NCI-H2081 (cell line): Measurements from ENCODE around the gene RPS6KA4.
"Not testable (repeated sequence)": the region's sequence is repeated elsewhere in the genome, so short reads cannot be mapped to it uniquely, and the experiment has no call there.

Source experiments
- DNase-seq, 2 experiments: peaks; one replicate each; lab custom pipeline; 2025; lab: John Stamatoyannopoulos, UW

RPS6KA4 gene

GRCh38 chr11:64385945-64386704, 27.2 kb downstream of the RPS6KA4 start:
- DNase-seq: no peak

- no peak for DNase-seq
These were observed 29.0 kb downstream of the RPS6KA4 start for GRCh38 chr11:64387916-64388315.

- no peak for DNase-seq
These were observed 29.9 kb downstream of the RPS6KA4 start for GRCh38 chr11:64388894-64389293.

GRCh38 chr11:64389851-64390250, 30.9 kb downstream of the RPS6KA4 start:
- no peak for DNase-seq

GRCh38 chr11:64390558-64390957, 31.6 kb downstream of the RPS6KA4 start:
- no peak for DNase-seq

GRCh38 chr11:64391839-64392238, 32.9 kb downstream of the RPS6KA4 start:
- no peak for DNase-seq

GRCh38 chr11:64395545-64396078, 36.6 kb downstream of the RPS6KA4 start:
- no peak for DNase-seq

- no peak for DNase-seq
These were observed 37.2 kb downstream of the RPS6KA4 start for GRCh38 chr11:64396079-64396591.

GRCh38 chr11:64400102-64400501, 41.1 kb downstream of the RPS6KA4 start:
- DNase-seq: no peak

GRCh38 chr11:64400667-64401066, 41.7 kb downstream of the RPS6KA4 start:
- no peak for DNase-seq

GRCh38 chr11:64401775-64402174, 42.8 kb downstream of the RPS6KA4 start:
- DNase-seq: no peak

GRCh38 chr11:64403106-64403505, 44.1 kb downstream of the RPS6KA4 start:
- DNase-seq: no peak

- no peak for DNase-seq
These were observed 47.4 kb downstream of the RPS6KA4 start for GRCh38 chr11:64406221-64406946.

GRCh38 chr11:64407221-64407620, 48.3 kb downstream of the RPS6KA4 start:
- DNase-seq: no peak

- no peak for DNase-seq
These were observed 48.7 kb downstream of the RPS6KA4 start for GRCh38 chr11:64407630-64408029.

GRCh38 chr11:64409278-64409677, 50.3 kb downstream of the RPS6KA4 start:
- DNase-seq: no peak

- DNase-seq: no peak
These were observed 50.9 kb downstream of the RPS6KA4 start for GRCh38 chr11:64409707-64410403.

- no peak for DNase-seq
These were observed 51.4 kb downstream of the RPS6KA4 start for GRCh38 chr11:64410404-64410734.

- DNase-seq: no peak
These were observed 54.5 kb downstream of the RPS6KA4 start for GRCh38 chr11:64413417-64413816.

- no peak for DNase-seq
These were observed 56.3 kb downstream of the RPS6KA4 start for GRCh38 chr11:64415286-64415685.

- DNase-seq: no peak
These were observed 57.2 kb downstream of the RPS6KA4 start for GRCh38 chr11:64415996-64416728.

- not testable (repeated sequence) for DNase-seq
These were observed 59.3 kb downstream of the RPS6KA4 start for GRCh38 chr11:64418233-64418632.
